T-helper 1 cell (primary cell): ENCODE measurements around the gene ACP7.
A peak's percentile ranks its signal among the peaks of the same experiment; 100 is the strongest.
"Not testable (repeated sequence)": the region's sequence is repeated elsewhere in the genome, so short reads cannot be mapped to it uniquely, and the experiment has no call there.

Source experiments
- DNase-seq, 5 donors: peaks; one replicate each; pipeline ENCODE4 v3.0.0-alpha.2; 2012 to 2020
- total RNA-seq, 4 donors: gene quantifications; one replicate each; lab custom pipeline; 2026; lab: John Stamatoyannopoulos, UW

The ACP7 gene, protein sequence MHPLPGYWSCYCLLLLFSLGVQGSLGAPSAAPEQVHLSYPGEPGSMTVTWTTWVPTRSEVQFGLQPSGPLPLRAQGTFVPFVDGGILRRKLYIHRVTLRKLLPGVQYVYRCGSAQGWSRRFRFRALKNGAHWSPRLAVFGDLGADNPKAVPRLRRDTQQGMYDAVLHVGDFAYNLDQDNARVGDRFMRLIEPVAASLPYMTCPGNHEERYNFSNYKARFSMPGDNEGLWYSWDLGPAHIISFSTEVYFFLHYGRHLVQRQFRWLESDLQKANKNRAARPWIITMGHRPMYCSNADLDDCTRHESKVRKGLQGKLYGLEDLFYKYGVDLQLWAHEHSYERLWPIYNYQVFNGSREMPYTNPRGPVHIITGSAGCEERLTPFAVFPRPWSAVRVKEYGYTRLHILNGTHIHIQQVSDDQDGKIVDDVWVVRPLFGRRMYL
- total RNA-seq, result 0 to 0.47 (median 0.15) reads per million in 4 donors

GRCh38 chr19:39083983-39084731 is at the start of gene ACP7:
Gene ACP7 (plus strand): TSS chr19:39084368. CDS start chr19:39085270, 902 bp downstream.
- DNase-seq, result peak in 1 of 5 donors; percentile 8

DNA sequence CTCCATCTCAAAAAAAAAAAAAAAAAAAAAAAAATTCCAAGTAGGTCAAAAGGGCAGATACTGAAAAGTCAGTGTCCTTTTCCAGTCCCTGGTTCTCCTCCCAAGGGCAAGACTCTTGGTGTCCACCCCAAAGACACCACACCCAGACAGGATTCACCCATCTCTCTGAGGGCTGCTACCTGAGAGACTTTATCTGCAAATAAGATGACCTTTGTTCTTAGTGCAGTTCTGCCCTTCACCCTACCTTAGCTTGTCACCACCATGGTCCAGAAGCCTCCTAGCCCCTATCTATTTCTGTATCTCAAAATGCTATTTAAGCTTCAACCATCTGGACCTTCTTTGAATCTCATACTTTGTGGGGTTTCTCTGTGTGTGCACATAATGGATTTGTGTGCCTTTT is 47.6 kb upstream of the ACP7 start:
- no peak for DNase-seq

GRCh38 chr19:39037194-39037593 is 47.0 kb upstream of the ACP7 start:
- no peak for DNase-seq

- no peak for DNase-seq
Observed at GRCh38 chr19:39038098-39038497, 46.1 kb upstream of the ACP7 start.

DNA sequence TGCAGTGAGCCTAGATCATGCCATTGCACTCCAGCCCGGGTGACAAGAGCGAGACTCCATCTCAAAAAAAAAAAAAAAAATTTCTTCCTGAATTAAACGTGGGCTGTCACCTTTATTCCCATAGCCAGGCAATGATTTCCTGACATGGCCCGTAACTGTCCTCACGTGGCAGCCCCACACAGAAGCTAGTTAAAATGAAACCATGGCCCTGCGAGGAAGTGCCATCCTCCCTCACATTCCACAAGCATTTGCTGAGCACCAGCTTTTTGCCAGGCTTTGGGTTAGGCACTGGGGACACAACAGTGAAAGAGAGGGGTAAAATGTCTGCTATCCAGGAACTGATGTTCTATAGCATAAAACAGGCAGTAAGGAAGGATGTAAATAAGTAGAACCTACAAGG is 38.7 kb upstream of the ACP7 start:
- DNase-seq, result no peak

DNA sequence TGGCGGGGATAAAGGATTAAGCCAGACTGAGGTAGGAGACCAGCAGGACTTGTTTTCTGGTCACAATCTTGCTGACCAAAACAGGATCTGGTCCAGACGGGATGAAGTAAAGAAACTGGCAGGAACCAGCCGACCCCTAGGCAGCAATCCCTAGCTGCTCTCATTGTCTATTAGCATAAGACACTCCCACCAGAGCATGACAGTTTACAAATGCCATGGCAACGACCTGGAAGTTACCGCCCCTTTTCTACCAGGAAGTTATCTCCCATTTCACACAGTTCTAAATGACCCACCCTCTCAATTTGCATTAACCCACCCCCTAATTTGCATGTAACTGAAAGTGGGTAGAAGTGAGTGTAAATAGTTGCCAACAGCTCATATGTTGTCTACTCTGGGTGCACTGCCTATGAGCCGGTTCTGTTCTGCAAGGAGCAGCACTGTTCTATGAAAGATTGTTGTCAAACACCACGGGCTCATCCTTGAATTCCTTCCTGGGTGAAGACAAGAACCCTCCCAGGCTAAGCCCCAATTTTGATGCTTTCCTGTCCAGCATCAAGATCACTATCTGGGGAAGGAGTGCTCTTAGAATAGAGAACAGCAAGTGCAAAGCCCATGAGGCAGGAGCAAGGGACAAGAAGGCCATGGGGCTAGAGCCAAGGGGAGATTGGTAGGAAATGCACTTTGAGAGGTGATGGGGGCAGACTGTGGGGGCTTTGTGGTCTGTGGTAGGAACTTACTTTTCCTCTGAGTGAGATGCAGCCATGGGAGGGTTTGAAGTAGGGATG is 37.9 kb upstream of the ACP7 start:
- no peak for DNase-seq

DNA sequence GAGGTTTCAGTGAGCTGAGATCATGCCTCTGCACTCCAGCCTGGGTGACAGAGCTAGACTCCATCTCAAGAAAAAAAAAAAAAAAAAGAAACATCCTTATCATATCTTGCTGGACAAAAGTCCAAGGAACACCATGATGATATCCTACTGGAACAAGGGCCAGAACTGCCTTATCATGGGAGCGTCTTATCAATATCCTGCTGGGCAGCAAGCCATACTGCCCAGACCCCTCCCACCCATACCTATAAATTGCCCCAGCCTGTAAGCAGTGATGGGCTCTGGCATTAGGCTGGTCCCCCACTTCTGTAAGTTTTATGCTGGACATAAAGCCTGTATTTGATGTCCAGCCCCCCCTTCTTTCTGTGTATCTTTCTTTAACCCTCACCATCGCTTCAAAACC is 37.1 kb upstream of the ACP7 start:
- no peak for DNase-seq

DNA sequence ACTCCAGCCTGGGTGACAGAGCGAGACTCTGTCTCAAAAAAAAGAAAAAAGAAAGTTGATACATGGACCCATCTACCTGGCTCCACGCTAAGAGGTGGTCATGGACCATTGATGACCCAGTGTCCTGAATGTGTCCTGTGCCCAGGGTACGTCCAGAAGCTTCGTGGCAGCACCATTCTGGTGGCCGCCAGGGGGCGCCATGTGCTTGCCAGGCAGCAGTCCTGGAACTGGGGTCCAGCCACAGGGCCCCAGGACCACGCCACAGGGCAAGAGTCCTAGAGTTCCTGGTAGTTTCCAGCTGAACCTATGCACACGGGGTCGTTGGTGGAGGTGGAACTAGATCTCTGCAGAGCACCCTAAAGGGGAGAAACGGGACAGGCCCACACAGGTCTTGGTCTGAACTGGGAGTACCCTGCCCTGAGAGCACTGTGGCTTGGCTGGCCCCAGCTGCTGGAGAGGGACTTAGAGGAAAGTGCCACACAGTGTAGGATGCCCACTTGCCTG is 31.9 kb upstream of the ACP7 start:
- peak; percentile 51 to 67 (median 62) for DNase-seq

- no peak for DNase-seq
Observed at GRCh38 chr19:39052846-39053245, 31.3 kb upstream of the ACP7 start.

- no peak for DNase-seq
Observed at GRCh38 chr19:39053276-39054090, 30.7 kb upstream of the ACP7 start.

DNA sequence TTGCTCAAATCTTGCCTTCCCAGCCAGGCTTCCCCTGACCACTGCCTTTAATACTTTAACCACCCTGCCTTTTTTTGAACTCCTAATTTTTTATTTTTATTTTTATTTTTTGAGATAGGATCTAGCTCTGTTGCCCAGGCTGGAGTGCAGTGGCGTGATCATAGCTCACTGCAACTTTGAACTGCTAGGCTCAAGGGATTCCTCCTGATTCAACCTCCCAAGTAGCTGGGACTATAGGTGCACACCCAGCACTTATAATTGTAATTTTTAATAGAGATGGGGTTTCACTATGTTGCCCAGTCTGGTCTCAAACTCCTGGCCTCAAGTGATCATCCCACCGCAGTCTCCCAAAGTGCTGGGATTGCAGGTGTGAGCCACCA is 30.1 kb upstream of the ACP7 start:
- DNase-seq, result no peak

DNA sequence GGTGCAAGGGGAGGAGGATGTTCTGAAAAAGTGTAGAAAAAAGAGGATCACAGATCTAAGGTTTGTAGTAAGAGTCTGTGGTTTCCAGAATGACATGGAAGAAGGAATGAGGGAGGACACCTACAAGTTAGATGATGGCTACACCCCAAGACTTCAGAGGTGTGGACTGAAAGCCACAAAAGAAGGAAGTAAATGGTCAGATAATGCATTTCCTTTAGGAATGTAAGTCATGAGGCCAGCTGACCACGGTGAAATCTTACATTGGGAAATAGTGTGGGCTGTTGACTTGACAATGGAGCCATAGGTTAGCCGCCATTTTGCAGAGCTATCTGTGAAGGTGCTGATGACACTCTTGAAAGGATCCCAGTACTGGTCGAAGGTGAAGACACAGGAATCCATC is 26.6 kb upstream of the ACP7 start:
- DNase-seq, result no peak

DNA sequence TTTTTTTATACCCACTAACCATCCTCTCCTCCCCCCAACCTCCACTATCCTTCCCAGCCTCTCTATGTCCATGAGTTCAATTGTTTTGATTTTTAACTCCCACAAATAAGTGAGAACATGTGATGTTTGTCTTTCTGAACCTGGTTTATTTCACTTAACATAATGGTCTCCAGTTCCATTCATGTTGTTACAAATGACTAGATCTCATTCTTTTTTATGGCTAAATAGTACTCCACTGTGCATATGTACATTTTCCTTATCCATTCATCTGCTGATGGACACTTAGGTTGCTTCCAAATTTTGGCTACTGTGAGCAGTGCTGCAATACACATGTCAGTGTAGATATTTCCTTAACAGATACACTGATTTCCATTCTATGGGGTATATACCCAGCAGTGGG is 24.9 kb upstream of the ACP7 start:
- DNase-seq, result no peak

- no peak for DNase-seq
Observed at GRCh38 chr19:39060171-39060570, 24.0 kb upstream of the ACP7 start.

DNA sequence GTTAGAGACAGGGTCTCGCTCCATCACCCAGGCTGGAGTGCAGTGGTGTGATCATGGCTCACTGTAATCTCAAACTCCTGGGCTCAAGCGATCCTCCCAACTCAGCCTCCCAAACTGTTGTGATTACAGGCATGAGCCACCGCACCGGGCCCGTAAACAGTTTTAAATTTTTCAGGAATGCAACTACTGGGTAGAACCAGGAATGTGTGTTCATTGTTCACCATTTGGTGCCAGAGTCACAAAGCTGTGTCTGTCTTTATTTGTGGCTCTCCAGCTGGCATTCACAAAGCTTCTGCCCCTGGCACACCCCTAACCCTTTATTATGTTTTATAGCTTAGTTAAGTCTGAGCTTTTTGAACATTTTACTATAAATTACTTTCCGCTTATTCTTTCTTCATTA is 19.8 kb upstream of the ACP7 start:
- DNase-seq, result no peak

DNA sequence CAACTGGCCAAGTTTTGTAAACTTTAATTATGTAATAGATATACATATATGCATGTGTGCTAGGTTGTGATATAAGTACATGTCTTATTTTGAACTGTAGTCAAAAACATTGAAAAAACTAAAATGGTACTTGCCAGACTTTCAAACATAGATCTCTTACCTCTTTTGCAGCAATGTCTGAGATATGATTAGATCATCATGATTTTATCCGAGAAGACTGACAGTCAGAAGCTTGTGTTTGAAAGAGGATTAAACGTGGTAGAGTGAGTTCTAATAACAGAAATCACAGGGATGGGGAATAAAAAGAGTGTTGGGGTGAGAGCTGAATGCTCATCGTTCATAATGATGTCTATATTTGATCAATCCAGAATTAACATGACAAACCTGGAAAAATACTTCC is 18.2 kb upstream of the ACP7 start:
- no peak for DNase-seq

DNA sequence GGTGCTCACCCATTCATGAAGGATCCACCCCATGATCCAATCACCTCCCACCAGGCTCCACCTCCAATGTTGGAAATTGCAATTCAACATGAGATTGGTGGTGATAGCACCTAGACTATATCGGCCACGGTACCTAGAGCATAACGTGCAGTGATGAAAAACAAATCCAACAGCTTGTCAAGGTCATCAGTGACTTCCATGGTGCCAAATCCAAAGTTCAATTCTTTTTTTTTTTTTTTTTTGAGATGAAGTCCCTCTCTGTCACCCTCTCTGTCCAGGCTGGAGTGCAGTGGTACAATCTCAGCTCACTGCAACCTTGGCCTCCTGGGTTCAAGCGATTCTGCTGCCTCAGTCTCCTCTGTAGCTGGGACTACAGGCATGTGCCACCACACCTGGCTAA is 17.1 kb upstream of the ACP7 start:
- no peak for DNase-seq

DNA sequence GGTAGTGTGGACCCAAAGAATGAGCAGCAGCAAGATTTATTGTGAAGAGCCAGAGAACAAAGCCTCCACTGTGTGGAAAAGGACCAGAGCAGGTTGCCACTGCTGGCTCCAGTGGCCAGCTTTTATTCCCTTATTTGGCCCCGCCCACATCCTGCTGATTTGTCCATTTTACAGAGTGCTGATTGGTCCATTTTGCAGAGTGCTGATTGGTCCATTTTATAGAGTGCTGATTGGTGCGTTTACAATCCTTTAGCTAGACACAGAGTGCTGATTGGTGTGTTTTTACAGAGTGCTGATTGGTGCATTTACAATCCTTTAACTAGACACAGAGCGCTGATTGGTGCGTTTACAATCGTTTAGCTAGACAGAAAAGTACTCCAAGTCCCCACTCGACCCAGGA is 15.9 kb upstream of the ACP7 start:
- not testable (repeated sequence) for DNase-seq

DNA sequence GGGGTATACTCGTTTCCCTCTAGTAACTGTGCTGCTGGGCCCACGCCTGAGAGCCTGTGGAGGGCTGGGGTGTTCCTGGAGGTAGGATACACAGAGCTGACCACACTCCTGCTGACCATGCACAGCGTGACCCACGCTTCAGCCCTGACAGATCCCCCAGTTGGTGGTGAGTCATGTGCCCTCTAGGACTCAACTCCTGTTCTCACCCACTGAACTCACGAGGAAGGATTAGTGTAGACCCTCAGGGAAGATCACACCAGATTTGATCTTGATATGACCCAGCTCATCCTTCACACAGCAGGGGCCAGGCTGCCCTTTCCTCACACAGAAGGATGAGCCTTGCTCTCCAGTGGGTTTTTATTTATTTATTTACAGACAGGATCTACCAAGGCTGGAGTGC is 13.3 kb upstream of the ACP7 start:
- DNase-seq, result no peak

DNA sequence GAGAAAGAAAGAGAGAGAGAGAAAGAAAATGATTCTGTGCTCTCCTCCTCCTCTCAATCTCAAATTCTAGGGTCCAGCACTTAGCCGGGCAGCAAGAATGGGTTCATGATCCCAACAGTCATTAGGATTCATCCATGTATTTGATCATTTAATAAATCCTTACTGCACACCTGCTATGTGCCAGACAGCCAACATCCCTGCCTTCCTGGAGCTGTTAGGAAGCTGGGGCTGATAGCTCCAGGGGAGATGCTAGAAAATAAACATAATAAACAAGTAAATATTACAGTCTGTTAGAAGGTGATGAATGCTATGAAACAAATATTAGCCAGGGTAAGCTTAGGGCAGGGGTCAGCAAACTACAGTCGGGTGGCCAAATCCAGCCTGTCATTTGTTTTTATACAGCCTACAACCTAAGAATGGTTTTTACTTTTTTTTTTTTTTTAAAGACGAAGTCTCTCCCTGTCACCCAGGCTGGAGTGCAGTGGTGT is 9.9 kb upstream of the ACP7 start:
- no peak for DNase-seq

- DNase-seq, result no peak
Observed at GRCh38 chr19:39074942-39075341, 9.2 kb upstream of the ACP7 start.

GRCh38 chr19:39077323-39077722 is 6.8 kb upstream of the ACP7 start:
- DNase-seq, result no peak
